Urothelium cell line (cell line): ENCODE measurements around the gene CDH4.

ENCODE experiments used
- DNase-seq: peaks from one replicate; pipeline ENCODE4 v3.0.0; 2011; ENCODE audit warnings: low spot score, mixed read lengths
- FAIRE-seq: peaks from 2 replicates; lab custom pipeline; 2011; peaks lifted over from hg19 to GRCh38; lab: Jason Lieb, UNC

Gene CDH4

DNA sequence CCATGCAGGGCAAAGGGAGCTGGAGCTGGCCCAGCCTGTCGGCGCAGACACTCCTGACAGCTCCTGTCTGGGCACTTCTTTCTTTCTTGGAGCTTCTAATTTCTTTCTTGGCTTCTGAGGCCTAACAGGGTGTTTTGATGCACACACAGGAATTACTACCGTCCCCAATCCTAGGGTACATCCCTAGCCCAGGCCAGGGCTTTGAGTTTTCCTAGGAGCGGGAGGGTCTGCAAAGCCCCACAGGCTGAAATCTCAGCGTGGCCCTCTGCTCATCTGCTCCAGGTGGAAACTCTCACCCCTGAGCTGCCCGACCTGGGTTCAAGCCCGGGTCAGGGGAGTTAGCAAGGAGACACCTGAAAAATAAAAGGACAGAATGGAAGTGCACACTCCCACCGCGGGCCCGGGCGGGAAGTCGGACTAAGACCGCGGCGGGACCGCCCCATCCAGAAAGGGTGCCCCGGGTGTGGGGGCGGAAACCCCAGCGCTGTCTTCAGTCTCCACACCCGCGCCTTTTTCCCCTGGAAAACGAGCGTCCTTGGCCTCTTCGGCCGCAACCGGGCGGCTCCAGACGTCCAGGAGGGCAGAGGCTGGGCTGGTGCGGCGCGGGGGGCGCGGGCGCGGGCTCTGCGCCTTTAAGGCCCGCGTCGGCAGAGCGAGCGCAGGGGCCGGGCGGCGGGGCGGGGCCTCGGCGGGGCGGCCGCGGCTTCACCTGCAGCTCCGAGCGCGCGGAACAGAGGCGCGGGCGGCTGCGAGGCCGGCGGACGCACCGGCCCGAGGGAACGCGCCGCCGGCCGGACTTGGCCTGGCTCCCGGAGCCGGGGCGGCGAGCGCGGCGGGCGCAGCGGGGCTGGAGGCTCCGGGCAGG, at the start of gene CDH4:
CDH4 (plus strand) TSS at position 733 of the 865 bp plus-strand sequence.
- no peak for FAIRE-seq

DNA sequence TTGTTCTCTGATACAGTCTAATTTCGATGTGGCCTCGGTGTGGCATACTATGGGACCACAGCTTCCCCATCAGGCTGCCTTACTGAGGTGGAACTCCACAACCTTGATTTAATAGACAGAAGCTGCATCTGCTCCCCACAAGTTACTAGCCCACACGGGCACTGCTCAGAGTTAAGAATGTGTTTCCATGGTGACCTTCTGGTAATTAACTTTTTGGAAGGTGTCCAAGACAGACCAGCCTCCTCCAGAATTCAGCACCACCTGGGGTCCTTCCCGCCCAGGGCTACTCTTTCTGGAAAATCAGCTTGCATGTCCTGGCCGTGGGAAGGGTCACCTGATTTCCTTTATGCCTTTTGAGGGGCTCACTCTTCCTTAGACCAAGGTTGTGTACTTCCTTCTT, 48.7 kb upstream of the CDH4 start:
- FAIRE-seq = no peak
- DNase-seq = no peak

More for the DNA sequence above, at the start of gene CDH4:
- DNase-seq = peak; percentile 85

DNA sequence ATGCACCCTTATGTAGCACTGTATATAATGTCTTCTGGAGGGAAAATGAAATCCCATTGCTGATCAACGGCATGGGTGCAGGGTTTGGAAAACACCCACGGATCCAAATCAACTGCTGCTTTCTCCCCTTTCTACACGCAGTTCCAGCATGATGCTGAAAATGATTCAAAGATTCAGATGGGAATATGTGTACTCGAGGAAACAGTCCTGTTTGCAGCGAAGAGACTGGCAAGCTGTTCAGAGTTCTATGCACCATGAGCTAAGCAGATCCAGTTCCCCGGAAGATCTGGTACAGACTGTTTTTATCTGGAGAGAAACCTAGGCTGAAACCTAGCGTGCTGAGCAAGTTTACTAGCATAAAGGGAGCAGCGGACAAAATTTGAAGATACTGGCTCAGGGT, 47.9 kb upstream of the CDH4 start:
- DNase-seq (no peak), FAIRE-seq (no peak)

DNA sequence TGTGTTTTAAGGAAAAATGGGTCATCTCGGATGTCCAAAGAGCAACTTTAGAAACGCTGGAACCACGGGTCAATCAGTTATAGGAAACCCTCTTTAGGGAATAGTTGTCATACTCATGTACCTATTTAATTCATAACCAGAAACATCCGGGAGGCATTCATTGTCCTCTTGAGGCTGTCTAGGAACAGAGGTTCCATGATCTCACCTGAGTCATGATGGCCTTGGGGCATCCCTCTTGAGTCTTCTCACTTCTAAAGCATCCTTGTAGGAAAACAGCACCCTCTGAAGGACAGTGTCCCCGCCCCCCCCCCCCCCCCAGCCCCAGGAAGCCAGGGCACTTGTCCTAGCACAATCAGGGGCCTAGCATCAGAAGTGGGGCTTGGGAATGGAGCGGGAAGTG, 46.3 kb upstream of the CDH4 start:
- FAIRE-seq = no peak
- no peak for DNase-seq

DNA sequence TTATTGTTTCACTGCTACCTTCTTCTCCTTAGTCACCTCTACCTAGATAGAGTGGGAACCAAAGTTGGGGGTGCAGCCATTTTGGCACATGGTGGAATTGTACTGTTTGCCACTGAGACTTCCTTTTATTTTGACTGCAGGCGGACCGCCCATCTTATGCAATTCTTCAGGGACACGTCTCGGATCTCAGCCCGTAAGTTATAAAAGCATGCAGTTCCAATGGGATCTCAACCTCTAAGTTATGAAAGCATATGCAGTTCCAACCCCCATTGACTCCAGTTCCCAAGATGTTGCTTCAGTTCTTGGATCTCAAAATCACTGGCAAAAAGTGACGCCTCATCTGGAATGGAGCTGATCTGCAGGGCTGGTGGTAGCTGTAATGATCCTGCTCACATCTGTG, 41.2 kb upstream of the CDH4 start:
- FAIRE-seq (no peak), DNase-seq (no peak)

DNA sequence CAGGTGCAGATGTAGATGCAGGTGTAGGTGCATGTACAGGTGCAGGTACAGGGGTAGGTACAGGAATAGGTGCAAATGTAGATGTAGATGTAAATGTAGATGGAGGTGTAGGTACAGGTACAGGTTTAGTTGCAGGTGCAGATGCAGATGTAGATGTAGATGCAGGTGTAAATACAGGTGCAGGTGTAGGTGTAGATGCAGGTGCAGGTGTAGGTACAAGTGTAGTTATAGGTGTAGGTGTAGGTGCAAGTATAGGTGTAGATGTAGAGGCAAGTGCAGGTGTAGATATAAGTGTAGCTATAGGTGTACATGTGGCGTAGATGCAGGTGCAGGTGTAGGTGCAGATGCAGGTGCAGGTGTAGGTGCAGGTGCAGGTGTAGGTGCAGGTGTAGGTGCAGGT, 34.2 kb upstream of the CDH4 start:
- DNase-seq (no peak), FAIRE-seq (no peak)

DNA sequence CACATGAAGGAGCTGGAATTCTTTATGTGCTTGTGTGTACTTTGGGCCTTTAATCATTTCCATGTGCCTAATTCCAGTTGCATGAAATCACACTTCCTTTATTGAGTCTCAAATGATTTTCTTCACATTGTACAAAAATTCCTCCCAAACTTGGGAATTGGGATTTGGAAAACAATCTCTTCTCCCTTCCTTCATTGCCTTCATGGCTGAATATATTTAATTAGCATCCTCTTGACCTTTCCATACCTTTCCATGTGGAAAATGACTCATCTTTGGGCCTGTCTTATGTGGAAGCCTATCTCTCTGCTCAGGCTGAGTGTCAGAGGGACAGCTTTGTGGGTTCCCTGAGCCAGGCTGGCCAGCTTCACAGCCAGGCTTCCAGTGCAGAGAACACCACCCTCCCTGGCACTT, 33.0 kb upstream of the CDH4 start:
- FAIRE-seq (no peak), DNase-seq (no peak)

DNA sequence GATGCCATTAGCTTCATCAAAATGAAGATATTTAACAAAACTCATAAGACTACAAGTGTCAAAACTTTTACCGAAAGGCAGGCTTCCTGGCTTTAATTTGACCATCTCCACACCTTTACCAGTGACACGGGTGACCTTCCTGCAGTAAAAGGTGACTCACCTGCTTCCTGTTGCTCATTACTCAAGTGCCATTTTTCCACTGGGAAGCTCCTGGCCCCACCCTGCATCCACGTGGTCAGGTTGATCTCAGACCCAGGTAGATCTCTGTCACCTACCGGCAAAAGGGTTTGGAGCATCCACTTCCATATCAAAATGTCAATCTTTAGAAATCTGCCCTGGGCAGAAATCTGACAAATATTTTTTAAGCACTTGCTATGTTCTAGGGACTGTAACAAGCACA, 31.9 kb upstream of the CDH4 start:
- DNase-seq = no peak
- no peak for FAIRE-seq

DNA sequence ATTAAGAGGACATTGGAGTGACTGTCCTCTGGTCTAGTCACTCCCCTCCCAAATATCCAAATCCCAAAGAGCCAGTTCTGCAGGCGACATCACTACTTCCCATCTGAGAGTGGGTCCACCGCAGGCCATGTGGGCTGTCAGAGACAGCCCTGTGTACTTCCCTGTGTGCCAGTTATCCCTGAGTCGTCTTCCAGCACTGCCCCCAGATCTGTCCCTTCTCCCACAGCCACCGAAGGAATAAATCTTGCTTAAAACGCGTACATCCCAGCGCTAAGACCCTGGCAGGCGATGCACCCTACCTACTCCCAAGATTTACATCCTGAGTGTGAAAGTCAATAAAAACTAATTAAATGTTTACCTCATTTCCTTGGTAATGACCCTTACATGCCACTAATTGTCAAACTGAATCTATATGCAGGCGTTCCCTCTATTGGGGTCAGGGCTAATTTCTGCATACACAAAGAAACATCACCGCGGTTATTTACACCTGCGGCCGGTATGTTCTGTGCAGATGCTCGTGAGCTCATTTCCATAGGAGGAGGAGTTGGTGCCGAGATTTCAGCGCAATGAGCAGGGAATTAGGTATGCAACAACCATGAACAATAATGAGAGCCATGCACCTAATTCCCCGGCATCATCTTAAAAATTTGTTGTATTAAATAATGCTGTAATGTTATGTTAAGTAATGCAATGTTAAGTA, 31.3 kb upstream of the CDH4 start:
- FAIRE-seq (no peak), DNase-seq (no peak)

DNA sequence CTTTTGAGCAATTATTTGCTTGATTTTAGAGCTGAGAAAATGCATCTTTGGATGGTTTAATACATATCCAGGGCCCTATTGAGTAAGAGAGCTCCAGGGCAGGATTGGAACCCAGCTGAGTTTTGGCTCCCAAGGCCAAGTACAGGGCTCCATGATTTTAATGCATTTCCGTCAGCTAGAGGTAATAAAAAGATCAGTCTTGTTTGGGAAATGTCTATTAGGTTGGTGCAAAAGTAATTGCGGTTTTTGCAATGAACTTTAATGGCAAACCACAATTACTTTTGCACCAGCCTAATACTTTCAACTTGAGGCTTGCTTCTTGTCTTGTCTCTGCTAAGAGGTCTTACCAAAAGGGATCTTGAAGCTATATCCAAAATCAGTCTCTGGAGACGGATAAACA, 29.4 kb upstream of the CDH4 start:
- FAIRE-seq (no peak), DNase-seq (no peak)

DNA sequence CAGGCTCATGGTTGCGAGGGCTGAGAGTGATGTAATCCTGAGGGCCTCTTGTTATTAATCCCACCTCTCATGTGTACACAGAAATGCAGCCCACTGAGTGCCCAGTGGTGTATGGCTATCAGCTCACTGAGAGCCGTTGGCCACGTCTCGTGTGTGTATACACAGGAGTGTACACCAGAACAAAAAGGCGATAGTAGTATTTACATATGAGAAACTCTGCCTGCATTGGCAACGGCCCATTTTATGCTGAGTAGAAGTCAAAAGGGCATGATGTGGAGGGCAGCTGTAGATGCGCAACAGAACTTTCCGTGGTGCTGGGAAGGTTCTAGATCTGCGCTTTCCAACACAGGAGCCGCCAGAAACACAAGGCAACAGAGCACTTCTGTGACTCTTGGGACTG, 28.9 kb upstream of the CDH4 start:
- no peak for DNase-seq
- no peak for FAIRE-seq

DNA sequence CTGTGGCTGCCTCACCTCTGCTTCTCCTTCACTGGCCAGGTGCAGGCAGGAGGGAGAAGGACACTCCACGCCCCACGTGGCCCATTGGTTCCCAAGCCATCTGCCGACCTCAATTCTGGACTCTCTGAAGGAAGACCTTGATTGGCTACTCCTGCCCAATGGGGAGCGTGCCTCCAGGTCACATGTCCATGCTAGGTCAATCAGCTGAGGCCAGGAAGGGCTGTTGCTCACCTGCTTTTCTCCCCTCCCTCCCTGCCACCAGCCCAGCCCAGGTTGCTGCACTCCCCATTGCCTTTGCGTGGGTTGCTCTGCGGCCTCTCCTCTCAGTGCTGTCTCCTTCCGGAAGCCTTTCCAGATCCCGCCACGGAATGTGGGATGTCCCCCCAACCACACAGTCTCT, 21.9 kb upstream of the CDH4 start:
- DNase-seq (no peak), FAIRE-seq (no peak)

DNA sequence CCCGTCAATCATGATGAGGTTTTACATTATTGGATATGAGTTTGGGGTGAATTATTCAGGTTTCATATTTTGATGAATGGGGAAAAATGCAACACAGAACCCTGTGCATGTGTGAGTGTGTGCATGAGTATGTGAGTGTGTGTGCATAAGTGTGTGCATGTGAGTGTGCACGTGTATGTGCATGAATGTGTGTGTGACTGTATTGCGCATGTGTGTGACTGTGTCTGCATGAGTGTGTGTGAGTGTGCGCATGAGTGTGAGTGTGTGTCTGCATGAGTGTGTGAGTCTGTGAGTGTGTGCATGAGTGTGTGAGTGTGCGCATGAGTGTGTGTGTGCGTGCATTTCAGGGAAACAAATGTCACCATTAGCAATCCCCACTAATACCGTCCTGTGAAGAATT, 18.5 kb upstream of the CDH4 start:
- FAIRE-seq (peak; percentile 20), DNase-seq (no peak)

DNA sequence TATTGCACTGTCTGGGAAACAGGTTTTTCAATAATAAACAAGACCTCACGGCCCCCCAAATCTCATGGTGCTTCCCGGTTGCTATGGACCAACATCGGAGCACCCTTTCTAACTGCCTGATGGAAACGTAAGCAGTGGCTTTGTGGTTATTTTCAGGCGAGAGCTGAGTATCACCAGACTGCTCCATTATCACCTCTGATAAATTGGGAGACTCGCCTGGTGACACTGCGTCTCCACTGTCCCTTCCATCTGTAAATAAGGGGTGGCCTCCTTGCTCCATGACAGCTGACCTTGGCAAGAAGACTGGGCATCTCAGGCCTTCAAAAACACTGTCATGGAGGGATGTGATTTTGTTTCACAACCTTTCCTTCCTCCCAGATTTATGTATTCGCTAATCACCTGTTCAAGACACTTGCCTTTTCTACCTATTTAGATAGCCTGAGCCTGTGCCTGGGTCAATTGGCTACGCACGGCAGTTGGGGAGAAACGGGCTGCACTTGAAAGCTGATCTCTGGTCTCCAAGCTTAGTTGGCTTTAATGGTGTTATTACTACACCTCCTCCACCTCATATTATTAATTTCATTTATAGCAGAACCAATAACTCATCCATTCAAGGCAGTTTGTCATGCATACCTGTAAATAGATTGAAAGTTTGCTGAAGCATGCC, 17.7 kb upstream of the CDH4 start:
- no peak for FAIRE-seq
- no peak for DNase-seq

DNA sequence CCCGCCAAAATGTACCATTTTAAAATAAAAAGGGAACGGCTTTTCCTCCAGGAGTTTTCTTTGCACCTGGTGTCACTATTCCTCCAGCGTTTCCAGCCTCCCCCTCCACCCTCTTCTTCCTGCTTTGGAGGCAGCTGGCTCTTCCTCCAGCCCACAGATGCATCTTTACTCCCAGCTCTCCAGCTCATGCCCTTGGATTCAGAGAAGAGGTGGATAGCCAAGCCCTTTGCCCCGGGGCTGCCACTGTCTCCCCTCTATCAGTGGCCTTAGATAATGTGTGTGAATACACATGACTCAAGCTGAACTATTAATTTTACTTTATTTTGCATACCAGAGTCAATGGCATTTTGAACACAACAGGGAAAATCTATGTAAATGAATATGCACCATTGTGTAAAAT, 15.3 kb upstream of the CDH4 start:
- no peak for DNase-seq

DNA sequence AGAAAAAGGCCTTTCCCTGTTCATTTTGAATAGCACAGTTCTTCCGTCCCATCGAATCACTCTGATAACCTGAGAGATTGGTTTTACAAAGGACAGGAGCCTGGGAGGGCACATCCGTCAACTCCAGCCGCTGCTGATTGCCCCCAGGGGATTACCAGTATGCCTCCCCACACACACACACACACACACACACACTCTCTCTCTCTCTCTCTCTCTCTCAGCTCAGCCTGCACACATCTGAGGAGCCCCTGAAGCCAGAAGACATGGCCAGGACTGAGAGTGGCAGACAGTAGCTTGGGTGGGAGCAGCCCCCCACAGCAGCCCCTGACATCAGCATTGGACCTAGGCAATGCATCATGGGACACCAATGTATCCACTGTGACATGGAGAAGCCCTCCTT, 13.2 kb upstream of the CDH4 start:
- FAIRE-seq (no peak), DNase-seq (no peak)

More for the DNA sequence above, 15.3 kb upstream of the CDH4 start:
- FAIRE-seq = no peak

DNA sequence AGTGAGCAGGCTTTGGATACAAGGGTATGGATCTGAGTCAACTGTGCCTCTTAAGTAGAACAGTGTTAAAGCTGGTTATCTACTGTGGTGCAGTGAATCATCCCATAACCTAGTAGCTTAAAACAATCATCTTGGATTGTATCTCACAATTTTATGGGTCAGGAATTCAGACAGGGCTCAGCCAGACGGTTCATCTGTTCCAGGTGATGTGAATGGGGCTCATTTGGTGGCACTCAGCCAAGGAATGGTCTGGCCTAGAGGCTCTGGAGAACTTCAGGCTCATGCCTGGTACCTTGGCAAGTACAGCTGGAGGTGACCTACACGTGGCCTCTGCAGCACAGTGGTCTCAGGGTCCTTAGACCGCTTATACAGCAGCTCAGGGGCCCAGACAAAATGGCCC, 11.2 kb upstream of the CDH4 start:
- no peak for DNase-seq
- no peak for FAIRE-seq

DNA sequence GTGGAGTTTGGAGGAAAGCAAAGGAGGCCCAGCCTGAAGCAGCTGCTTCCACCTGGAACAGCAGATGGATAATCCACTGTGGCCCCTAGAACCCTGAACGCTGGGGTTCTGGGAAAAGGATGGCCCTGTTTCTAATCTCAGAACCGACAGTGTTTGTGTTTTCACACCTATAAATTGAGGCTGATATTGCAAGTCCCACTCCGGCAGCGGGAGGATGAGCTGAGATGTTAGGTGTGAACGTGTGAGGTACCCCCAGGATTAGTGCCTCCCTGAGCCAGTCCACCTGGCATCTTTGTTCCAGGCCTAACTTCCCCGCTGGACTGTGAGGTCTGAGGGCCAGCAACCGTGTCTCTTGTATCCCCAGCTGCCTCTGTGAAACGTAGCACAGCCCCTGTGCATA, 7.8 kb upstream of the CDH4 start:
- DNase-seq = no peak
- FAIRE-seq = no peak

DNA sequence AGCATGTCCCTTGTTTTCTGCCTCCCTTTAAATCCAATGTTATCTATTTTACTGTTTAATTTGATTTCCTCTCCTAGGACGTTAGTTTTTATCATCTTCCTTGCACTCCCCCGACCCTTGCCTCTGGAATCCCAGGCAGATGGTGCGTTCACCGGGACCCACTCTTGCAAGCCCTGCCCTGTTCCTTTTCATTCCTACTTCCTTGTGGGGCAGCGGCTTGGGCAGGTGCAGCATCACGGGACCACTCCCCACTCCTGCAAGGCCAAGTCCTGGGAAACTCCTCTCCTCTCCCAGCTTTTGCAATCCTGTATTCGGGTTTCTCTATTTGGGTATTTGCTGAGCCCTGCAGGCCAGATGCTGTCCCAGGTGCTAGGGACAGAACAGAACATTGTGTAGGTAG, 5.8 kb upstream of the CDH4 start:
- FAIRE-seq (no peak), DNase-seq (no peak)

DNA sequence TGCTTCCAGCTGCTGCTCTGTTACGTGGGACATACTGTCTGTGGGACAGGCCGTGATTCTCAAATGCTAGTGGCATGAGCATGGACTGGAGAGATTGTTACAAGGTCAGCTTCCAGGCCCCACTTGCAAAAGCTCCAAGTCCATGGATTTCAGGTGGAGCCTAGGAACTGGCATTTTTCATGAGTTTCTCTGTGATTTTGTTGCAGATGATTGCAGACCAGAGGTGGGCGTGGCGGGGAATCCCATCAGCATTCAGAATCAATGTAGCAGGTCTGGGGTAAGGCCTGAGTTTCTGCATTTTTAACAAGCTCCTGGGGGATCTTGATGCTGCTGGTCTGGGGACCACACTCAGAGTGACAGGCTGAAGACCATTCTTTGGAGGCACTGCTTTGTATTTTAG, 2.4 kb upstream of the CDH4 start:
- no peak for DNase-seq
- FAIRE-seq = no peak

DNA sequence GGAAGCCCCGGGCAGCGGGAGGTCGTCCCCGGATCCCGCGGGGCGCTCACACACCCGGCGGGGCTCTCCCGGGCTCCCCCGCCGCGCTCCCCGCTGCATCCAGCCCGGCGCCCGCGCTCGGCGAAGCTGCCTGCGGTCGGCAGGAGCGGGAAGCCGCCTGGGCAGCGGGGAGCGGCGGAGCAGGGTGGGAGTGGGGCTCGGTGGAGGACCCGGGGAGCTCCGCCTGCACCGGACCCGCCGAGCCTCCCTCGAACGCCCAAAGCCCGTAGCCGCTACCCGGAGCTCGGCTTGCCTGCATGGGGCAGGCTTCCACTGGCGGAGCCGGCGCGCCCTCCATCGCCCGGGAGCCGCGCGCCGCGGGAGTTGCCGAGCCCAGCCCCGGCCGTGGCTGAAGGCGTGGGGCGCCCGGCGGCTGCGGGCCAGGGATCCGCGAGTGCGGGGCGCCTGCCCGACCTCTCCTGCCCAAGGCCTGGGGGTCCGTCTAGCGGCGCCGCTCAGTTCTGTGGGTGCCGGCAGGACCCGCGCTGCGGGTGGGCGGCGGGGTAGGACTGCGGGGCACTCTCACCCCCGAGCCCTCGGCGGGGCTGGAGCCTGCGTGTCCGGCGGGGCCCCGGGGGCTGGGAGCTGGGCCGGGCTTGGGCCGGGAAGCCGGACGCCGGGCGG, 671 bp downstream of the CDH4 start:
- FAIRE-seq (no peak), DNase-seq (peak; percentile 37)
